ENCODE data around the gene HLA-G.
"Not testable (repeated sequence)": the region's sequence is repeated elsewhere in the genome, so short reads cannot be mapped to it uniquely, and the experiment has no call there.

HLA-G gene

GRCh38 chr6:29827579-29828470 is at the start of gene HLA-G:
Gene HLA-G (plus strand): TSS chr6:29827825. CDS start chr6:29827845, 20 bp downstream.
- DNase-seq (ENCODE audit: low read depth, low spot score): no peak

- DNase-seq (ENCODE audit: low read depth, low spot score): not testable (repeated sequence)
These were observed 47.5 kb upstream of the HLA-G start for GRCh38 chr6:29780019-29780698.

GRCh38 chr6:29789176-29789575 is 38.4 kb upstream of the HLA-G start:
- no peak for DNase-seq (ENCODE audit: low read depth, low spot score)

- no peak for DNase-seq (ENCODE audit: low read depth, low spot score)
These were observed 37.0 kb upstream of the HLA-G start for GRCh38 chr6:29790626-29791025.

- no peak for DNase-seq (ENCODE audit: low read depth, low spot score)
These were observed 36.5 kb upstream of the HLA-G start for GRCh38 chr6:29791162-29791561.

GRCh38 chr6:29791786-29792122 is 35.9 kb upstream of the HLA-G start:
- no peak for DNase-seq (ENCODE audit: low read depth, low spot score)

- no peak for DNase-seq (ENCODE audit: low read depth, low spot score)
These were observed 35.2 kb upstream of the HLA-G start for GRCh38 chr6:29792123-29793035.

- DNase-seq (ENCODE audit: low read depth, low spot score): no peak
These were observed 34.6 kb upstream of the HLA-G start for GRCh38 chr6:29793036-29793356.

GRCh38 chr6:29793796-29794195 is 33.8 kb upstream of the HLA-G start:
- no peak for DNase-seq (ENCODE audit: low read depth, low spot score)

- no peak for DNase-seq (ENCODE audit: low read depth, low spot score)
These were observed 31.6 kb upstream of the HLA-G start for GRCh38 chr6:29796026-29796425.

- no peak for DNase-seq (ENCODE audit: low read depth, low spot score)
These were observed 30.5 kb upstream of the HLA-G start for GRCh38 chr6:29797135-29797534.

GRCh38 chr6:29797966-29798365 is 29.7 kb upstream of the HLA-G start:
- no peak for DNase-seq (ENCODE audit: low read depth, low spot score)

GRCh38 chr6:29800254-29800653 is 27.4 kb upstream of the HLA-G start:
- no peak for DNase-seq (ENCODE audit: low read depth, low spot score)

GRCh38 chr6:29806387-29806786 is 21.2 kb upstream of the HLA-G start:
- DNase-seq (ENCODE audit: low read depth, low spot score): no peak

- DNase-seq (ENCODE audit: low read depth, low spot score): no peak
These were observed 18.4 kb upstream of the HLA-G start for GRCh38 chr6:29809249-29809648.

GRCh38 chr6:29810371-29810770 is 17.3 kb upstream of the HLA-G start:
- no peak for DNase-seq (ENCODE audit: low read depth, low spot score)

- DNase-seq (ENCODE audit: low read depth, low spot score): no peak
These were observed 16.2 kb upstream of the HLA-G start for GRCh38 chr6:29811377-29811776.

- no peak for DNase-seq (ENCODE audit: low read depth, low spot score)
These were observed 14.6 kb upstream of the HLA-G start for GRCh38 chr6:29813066-29813465.

- no peak for DNase-seq (ENCODE audit: low read depth, low spot score)
These were observed 13.8 kb upstream of the HLA-G start for GRCh38 chr6:29813809-29814208.

- DNase-seq (ENCODE audit: low read depth, low spot score): no peak
These were observed 13.1 kb upstream of the HLA-G start for GRCh38 chr6:29814379-29815117.

- no peak for DNase-seq (ENCODE audit: low read depth, low spot score)
These were observed 12.4 kb upstream of the HLA-G start for GRCh38 chr6:29815118-29815750.
